Stimulated activated CD8-positive, alpha-beta memory T cell treated with anti-CD3 and anti-CD28 coated beads, Interleukin-7, amount 100 ng/mL, for 24 hours (primary cell): Measurements from ENCODE around the gene RHCG.

ENCODE experiments used
- DNase-seq: peaks from one replicate; pipeline ENCODE4 v3.0.0-alpha.2; 2020; ENCODE audit warnings: low read depth

The RHCG gene

DNA sequence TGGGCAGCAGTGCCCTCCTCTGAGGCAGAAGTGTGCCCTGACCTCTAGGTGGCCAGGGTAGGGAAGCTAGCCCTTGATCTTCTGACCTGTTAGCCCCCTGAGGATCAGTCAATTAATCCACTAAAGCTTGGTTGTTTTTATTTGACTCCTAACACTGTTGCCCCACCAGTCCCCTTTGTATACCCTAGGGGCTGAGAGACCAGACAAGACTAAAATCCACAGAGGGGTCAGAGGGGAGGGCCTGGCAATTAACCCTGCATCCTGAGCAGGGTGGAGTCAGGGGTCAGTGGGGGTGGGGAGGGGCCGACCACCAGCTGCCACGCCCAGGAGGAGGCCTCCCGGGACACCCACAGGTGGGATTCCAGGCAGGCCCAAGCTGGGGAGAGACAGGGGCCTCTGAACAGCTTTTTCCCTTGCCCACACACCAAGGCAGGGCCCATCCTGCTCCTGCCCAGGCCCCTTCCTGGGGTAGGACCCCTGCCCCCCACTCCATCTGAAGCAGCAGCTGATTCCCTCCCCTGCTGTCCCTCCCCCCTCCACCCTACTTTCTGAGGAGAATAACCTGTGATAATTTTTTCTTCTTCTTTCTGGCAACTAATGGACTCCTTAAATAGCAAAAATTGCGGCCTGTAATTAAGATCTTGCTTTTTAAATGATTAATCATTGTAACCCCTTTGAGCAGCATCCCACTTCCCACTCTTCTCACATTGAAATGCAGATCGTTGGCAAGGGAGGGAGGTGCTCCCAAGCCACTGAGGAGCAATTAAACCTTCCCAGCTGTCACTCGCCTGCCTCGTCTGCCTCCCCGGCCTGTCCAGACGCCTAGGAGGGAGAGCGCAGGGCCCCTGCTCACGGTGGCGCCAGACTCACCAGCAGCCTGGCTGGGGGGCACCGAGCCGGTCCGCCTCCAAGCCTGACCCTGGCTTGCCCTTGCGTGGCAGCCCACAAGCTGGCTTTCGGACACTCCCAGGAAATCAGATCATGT, 51.9 kb downstream of the RHCG start:
- DNase-seq: no peak

DNA sequence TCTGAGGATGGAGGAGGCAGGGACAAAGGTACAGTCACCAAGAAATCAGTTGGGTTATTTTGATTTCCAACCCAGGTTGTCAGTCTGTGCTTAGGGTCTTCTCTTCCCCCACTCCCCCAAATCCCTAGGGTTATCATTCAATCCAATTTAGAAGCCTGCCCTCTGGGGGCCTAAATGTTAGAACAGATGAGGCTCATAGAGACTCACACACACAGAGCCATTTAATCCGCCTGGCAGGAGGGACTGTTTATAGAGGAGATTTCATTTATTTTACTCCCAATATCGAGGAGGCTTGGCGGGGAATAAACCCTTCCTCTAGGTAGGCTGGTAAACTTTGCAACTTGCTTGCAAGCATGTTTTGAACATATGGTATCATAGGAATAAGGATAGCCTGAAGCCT, 52.8 kb downstream of the RHCG start:
- no peak for DNase-seq

DNA sequence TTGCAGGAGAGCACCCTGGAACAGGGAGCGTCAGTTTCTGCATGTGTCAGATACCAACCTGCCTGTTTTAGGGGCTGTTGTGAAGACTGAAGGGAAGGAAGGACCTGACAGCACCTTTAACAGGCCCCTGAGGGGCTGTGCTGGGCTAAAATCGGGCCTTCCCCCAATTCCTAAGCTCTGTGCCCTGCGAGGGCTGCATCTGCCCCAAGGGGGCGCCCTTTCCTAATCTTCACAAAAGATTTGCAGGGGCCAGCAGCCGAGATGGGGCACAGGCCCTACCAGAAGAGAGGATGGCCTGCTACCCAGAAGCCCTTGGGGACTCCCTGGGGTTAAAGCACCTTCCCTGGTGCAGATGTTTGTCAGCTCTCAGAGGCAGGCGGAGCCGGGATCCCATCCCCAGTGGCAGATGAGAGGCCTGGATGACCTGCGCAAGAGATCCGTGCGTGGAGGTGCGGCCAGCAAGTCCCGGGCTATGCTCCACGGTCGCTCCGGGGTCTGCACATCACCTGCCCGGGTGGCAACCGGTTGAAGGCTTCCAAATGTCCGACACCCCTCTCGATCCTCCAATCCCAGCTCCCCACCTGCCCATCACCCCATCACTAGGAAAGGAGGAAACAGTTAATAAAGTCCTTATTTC, 53.6 kb downstream of the RHCG start:
- peak; percentile 25 for DNase-seq

GRCh38 chr15:89442155-89442554, 54.2 kb downstream of the RHCG start:
- no peak for DNase-seq

DNA sequence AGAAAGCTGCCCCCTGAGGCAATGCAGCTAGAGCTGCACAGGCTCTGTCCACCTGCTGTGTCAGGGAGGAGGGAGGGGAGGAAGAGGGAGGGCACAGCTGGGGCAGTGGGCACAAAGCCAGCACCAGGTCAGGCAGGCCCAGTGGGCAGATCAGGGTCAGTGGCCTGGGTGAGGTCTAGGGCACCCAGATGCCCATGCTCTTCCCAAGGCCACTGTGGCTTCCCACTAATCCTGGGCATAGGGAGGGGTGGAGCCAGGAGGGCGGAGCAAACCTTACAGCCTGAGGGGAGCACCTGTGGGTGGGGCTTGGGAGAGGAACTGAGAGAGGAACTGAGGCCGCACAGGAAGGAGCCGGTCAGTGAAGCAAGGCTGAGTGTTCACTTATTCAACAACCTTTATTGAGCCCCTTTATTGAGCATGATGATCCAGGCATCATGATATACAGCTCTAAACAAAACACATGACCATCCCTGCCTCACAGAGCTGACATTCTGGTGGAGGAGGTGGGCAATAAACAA, 55.0 kb downstream of the RHCG start:
- no peak for DNase-seq

GRCh38 chr15:89439764-89440163, 56.6 kb downstream of the RHCG start:
- no peak for DNase-seq

GRCh38 chr15:89436560-89437311, 59.6 kb downstream of the RHCG start:
- DNase-seq: no peak

DNA sequence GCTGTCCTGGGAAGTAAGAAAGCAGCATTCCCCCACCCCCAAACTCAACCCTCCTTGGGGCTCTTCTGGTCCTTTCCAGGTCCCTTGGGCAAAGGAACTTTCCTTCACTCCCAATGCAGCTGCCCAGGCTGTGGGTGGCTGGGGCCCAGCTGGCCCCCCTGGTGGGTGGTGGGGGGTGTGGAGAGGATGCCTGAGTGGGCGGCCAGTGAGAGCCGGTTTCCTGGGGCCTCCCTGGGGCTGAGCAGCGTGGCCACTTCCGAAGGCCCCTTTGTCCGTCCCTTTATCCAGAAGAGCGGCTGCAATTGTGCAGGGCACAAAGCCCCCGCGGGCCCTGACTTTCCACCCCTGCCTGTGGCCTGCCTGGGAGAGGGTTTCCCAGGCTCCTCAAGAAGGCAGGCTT, 61.0 kb downstream of the RHCG start:
- DNase-seq: no peak

DNA sequence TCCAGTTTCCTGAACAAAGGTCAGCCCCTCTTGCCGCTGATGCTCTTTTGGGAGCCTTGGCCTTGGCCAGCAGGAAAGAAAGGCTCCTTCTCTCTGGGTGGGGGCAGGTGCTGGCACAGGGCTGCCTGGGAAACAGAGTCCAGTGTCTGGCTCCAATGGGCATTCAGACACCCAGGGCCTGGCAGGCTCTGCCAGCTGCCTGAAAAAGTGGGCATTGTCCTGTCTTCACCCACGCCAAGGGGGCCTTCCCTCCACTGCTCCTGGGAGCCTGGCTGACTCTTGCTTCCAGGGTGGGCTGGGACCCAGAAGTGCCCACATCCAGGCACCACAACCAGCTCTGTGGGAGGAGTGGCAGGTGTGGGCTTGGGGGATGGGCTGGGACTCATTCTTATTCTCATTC, 62.7 kb downstream of the RHCG start:
- DNase-seq: no peak

DNA sequence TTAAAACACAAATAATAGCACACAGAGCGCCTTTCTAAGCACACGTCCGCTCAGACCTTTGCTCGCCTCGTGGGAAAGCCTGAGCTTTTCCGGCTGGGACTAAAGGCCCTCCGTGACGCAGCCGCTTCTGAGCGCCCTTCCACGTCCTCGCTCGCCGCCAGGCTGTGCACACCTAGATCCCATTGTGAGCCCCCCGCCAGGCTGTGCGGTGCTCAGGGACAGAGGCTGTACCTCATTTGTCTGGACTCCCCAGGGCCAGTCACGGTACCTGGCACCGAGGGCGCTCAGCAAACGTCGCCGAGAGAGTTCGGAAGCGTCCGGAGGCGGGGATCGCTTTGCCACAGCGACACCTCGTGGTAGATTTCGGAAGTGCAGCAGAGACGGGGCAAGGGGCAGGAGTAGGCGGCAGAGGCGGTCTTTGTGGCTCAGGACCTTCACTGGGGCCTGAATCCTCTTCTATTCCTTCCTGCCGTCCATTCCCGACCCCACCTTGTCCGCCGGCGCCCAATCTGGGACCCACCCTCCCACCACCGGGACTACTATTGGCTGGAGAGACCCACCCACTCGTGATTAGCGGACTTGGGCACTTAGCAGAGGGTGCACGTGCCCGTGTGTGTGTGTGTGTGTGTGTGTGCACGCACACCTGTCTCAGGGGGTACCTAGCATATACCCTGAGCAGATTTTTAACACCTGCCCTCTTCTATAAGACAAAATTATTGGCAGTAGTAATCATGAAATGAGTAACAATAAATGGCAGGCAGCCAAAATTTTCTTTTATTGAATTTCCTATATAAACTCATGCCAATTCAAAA, 65.6 kb downstream of the RHCG start:
- peak; percentile 98 for DNase-seq

- no peak for DNase-seq
Measured at GRCh38 chr15:89429986-89430385, 66.4 kb downstream of the RHCG start.

DNA sequence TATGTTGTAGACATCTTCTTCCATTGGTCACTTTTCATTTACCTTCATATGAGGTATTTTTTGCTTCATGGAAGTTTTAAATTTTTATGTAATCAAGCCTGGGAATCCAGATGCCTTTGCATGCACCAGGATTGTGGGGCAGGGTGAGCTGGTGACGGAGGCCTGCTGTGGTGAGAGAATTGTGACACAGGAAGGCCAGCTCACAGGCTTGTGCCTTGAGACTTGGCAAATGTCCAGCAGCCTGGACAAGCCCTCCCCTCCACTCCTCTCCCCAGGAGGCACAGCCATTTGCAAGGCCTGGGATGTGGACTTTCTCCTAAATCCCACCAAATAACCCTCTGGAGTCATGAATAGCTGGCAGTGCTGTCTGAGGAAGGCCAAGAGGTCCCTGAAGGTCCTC, 67.4 kb downstream of the RHCG start:
- DNase-seq: no peak

DNA sequence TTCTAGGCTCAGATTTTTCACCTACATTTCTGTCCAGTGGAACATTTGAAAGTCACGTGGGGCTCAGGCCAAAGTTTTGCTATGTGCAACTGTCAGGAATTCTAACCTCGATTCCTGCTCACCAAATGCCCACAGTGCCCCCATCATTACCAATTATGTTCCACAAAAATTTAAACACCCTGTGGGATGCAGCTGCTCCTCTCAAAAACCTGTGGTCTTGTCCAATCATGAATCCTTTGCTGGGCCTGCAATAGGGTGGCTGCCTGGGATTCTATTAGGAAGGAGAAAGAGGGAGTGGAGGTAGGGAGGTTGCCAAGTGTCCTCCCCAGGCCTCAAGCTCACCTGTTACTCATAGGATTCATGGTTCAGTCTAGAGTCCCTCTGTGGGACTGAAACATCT, 68.1 kb downstream of the RHCG start:
- DNase-seq: no peak

- no peak for DNase-seq
Measured at GRCh38 chr15:89426500-89426899, 69.9 kb downstream of the RHCG start.

GRCh38 chr15:89423981-89424380, 72.4 kb downstream of the RHCG start:
- DNase-seq: no peak
